Activated B cell treated with CpG ODN at 0.5 μM for 24 hours (primary cell): ENCODE data around the gene ITPKB. TPM values are rescaled to one million over a fixed set of nuclear protein-coding genes. Genes with fewer than 3 reads are reported as not detected.
"Not testable (repeated sequence)": the region's sequence is repeated elsewhere in the genome, so short reads cannot be mapped to it uniquely, and the experiment has no call there.

Experiments used
- ATAC-seq: fragments of 200-7000 bp; cut with Tn5 transposase; one replicate; pipeline ENCODE4 v1.10.0; 2021; ENCODE audit warnings: low read depth, mild to moderate bottlenecking, moderate library complexity
- CTCF ChIA-PET: fragments of 350-600 bp; sonication (Branson Sonifier 250); formaldehyde crosslinking; loops from one replicate; lab custom pipeline; 2021; ENCODE audit warnings: antibody characterized with exemption; lab: Charles Lee
- POLR2A ChIA-PET: fragments of 350-600 bp; sonication (Branson Sonifier 250); formaldehyde crosslinking; loops from one replicate; lab custom pipeline; 2021; ENCODE audit warnings: antibody characterized with exemption; lab: Charles Lee
- DNase-seq: peaks from one replicate; pipeline ENCODE4 v3.0.0; 2022
- H3K27ac Mint-ChIP-seq: one replicate; pipeline ENCODE4 v1.8.0; 2020; ENCODE audit warnings: mixed read lengths
- H3K27me3 Mint-ChIP-seq: one replicate; pipeline ENCODE4 v1.8.0; 2021; ENCODE audit warnings: mixed read lengths
- H3K36me3 Mint-ChIP-seq: one replicate; pipeline ENCODE4 v1.8.0; 2021; ENCODE audit warnings: low read depth, mixed read lengths
- H3K4me1 Mint-ChIP-seq: one replicate; pipeline ENCODE4 v1.8.0; 2021; ENCODE audit warnings: mixed read lengths
- H3K4me3 Mint-ChIP-seq: one replicate; pipeline ENCODE4 v1.8.0; 2020; ENCODE audit warnings: mild to moderate bottlenecking, mixed read lengths
- H3K9me3 Mint-ChIP-seq: one replicate; pipeline ENCODE4 v1.8.0; 2020; ENCODE audit warnings: mixed read lengths
- CTCF ChIP-seq: fragments of 200-600 bp; IDR thresholded peaks from one replicate; pipeline ENCODE4 v1.8.0; 2022; ENCODE audit warnings: antibody characterized with exemption, mild to moderate bottlenecking
- intact Hi-C: fragments of 100-400 bp; cut with micrococcal nuclease; formaldehyde crosslinking; loops from one replicate; pipeline ENCODE4 v1.15.1; 2024
- total RNA-seq: library from RNA; stranded (reverse); gene quantifications from 2 replicates; pipeline ENCODE4 v1.2.3, GENCODE V29; 2022

The ITPKB gene
- total RNA-seq, 1 donor from 2014 or later, result 97.3 TPM

- Mint-ChIP-seq H3K4me3 (no peak overlapping the region), H3K9me3 (no peaks in the 10 kb centered on the region), H3K27ac (no peak overlapping the region), H3K36me3 (no peaks in the 10 kb centered on the region), H3K27me3 (no peaks in the 10 kb centered on the region), H3K4me1 (peaks cover 2% of the 10 kb centered on the region)
- DNase-seq (no peak), ATAC-seq (no peak)
- CTCF ChIA-PET, result no interaction called here
- POLR2A ChIA-PET, result no interaction called here
- intact Hi-C loops, result no loop called here
- TF ChIP-seq CTCF, result no peak
Observed at GRCh38 chr1:226778657-226779058, 39.6 kb upstream of the ITPKB start.

GRCh38 chr1:226776975-226777374 lies 37.9 kb upstream of the ITPKB start:
- DNase-seq (no peak), ATAC-seq (no peak)
- intact Hi-C loops, result no loop called here
- TF ChIP-seq CTCF, result no peak
- Mint-ChIP-seq H3K4me1 (peaks cover 16% of the 10 kb centered on the region), H3K27me3 (no peaks in the 10 kb centered on the region), H3K36me3 (no peaks in the 10 kb centered on the region), H3K4me3 (no peak overlapping the region), H3K27ac (no peak overlapping the region), H3K9me3 (no peaks in the 10 kb centered on the region)
- ChIA-PET CTCF (no interaction called here), POLR2A (no interaction called here)

GRCh38 chr1:226776066-226776465 lies 37.0 kb upstream of the ITPKB start:
- Mint-ChIP-seq H3K36me3 (no peaks in the 10 kb centered on the region), H3K4me1 (peaks cover 17% of the 10 kb centered on the region), H3K27ac (no peak overlapping the region), H3K27me3 (no peaks in the 10 kb centered on the region), H3K9me3 (no peaks in the 10 kb centered on the region), H3K4me3 (no peak overlapping the region)
- ChIA-PET CTCF (no interaction called here), POLR2A (interaction anchor here (0.8 kb wide), 1 partner anchor 1725 kb away, joined by 5 read pairs; no protein-coding TSS in a partner anchor)
- TF ChIP-seq CTCF, result no peak
- ATAC-seq (no peak), DNase-seq (no peak)
- intact Hi-C loops, result no loop called here

- no peak overlapping the region for H3K4me3 Mint-ChIP-seq
- POLR2A ChIA-PET, result interaction anchor here (0.6 kb wide), 1 partner anchor 1302 kb away, joined by 3 read pairs; no protein-coding TSS in a partner anchor
- CTCF ChIA-PET, result interaction anchor here (0.6 kb wide), 1 partner anchor 148 kb away, joined by 3 read pairs; no protein-coding TSS in a partner anchor
- no peaks in the 10 kb centered on the region for H3K9me3 Mint-ChIP-seq
- H3K36me3 Mint-ChIP-seq, result no peaks in the 10 kb centered on the region
- DNase-seq, result no peak
- intact Hi-C loops, result no loop called here
- TF ChIP-seq CTCF, result no peak
- H3K27ac Mint-ChIP-seq, result no peak overlapping the region
- no peaks in the 10 kb centered on the region for H3K27me3 Mint-ChIP-seq
- ATAC-seq, result peak; percentile 54
- H3K4me1 Mint-ChIP-seq, result peaks cover 17% of the 10 kb centered on the region
Observed at GRCh38 chr1:226772446-226773139, 33.5 kb upstream of the ITPKB start.

- H3K27me3 Mint-ChIP-seq, result peaks cover 12% of the 10 kb centered on the region
- H3K9me3 Mint-ChIP-seq, H3K36me3 Mint-ChIP-seq, H3K27ac Mint-ChIP-seq, CTCF ChIA-PET, ATAC-seq, H3K4me1 Mint-ChIP-seq, DNase-seq, H3K4me3 Mint-ChIP-seq, intact Hi-C loops: not testable (repeated sequence)
- POLR2A ChIA-PET, result interaction anchor here (1.2 kb wide), 1 partner anchor 18 kb away, joined by 4 read pairs; no protein-coding TSS in a partner anchor
Observed at GRCh38 chr1:226767170-226767569, 28.1 kb upstream of the ITPKB start.
